GM18907 (cell line): Measurements from ENCODE around the gene RRM1.

Experiments
- ATAC-seq: cut with Tn5 transposase; IDR thresholded peaks from one replicate; pipeline ENCODE4 v1.9.1; 2021; ENCODE audit warnings: mild to moderate bottlenecking, moderate library complexity; ENCODE audit not compliant: unreplicated experiment

Gene RRM1

DNA sequence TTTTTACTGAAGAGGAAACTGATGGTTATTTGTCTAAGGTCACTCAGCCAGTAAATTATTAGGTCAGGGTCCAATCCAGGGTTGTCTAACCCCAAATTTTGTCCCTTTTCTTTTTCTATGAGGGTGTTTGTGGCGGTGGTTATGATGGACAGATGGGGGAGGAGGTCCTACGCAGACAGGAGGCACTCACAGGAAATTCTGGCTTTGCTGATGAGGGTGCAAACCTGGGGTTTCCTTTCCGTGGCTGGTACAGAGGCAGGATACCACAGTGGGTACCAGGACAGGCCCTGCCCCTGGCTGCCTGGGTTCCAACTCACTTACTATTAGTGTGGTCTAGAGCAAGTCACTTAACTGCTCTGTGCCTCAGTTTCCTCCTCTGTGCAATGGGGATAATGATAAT lies 91.0 kb downstream of the RRM1 start:
- ATAC-seq = no peak

DNA sequence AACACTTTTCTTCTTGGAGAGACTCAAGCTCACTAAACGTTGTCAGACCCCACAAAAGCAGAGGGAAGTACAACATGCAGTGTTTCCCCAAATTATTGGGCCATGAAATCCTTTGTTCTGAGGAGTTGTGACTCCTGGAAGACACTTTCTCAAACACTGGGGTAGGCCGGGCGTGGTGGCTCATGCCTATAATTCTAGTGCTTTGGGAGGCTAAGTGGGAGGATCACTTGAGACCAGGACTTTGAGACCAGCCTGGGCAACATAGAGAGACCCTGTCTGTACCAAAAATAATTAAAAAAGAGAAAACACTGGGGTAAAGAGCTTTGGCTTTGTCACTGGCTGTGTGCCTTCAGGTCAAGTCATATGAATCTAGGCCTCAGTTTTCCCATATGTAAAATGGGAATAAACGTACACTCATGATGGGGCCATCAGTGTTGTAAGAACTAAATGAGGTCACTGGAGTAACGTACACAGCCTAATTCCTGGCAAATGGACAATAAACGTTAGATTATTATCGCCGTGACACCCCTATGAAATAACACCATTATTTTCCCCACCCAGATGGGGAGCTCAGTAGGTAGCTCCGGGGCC lies 92.0 kb downstream of the RRM1 start:
- ATAC-seq = no peak

DNA sequence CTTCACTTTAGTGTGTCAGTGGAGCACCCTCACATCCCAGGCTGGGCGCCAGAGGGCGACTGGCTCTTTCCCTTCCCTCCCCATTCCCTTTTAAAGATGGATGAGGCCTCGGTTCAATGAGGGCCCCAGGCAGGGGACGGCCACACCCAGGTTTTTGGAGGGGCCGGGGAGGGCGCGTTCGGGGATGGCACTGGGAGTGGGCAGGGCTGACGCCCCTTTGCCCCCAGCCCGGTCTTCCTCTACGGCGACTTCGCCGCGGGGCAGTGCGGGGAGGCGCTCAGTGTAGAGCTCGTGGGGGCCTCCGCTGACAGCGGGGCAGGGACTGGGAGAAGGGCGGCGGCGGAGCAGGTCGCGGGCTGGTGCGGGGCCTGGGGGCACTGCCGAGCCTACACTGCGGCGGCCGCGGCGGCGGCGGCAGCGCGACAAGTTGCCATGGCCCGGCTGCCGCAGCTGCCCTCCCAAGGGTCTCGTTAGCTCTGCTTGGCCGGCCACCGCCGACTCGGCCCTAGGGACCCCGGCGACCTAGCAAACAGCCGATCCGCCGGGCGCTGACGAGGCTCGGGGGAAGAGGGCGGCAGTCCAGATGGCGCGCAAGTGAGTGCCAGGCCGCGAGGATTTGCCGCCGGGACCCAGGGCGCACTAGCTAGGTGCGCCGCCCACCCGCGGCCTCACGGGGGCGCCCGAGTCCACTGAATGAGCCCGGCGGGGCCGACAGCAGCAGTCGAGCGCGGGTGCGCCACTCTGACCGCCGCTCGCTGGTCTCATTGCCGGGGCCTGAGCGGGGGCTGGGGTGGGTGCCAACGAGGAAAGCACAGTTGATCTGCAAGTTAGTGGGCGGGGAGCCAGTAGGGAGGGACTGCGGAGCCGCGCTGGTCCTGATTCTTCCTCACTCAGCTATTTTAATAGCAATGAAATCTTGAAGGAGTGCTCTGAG lies 92.7 kb downstream of the RRM1 start:
- ATAC-seq = peak; percentile 94
